H9 (cell line): ENCODE results near the gene SGO2. TPM values are rescaled to one million over a fixed set of nuclear protein-coding genes. Genes with fewer than 3 reads are reported as not detected.

Experiments
- DNase-seq: peaks from one replicate; pipeline ENCODE4 v3.0.0-alpha.2; 2017
- H2AFZ ChIP-seq: one replicate; pipeline ENCODE4 v1.6.1; 2013; ENCODE audit warnings: mild to moderate bottlenecking, low read length, control low read depth, moderate library complexity
- H2AK5ac ChIP-seq: 2 replicates; pipeline ENCODE4 v1.6.1; 2013; ENCODE audit warnings: low read length, control low read depth, mixed read lengths; ENCODE audit not compliant: insufficient read length
- H2BK120ac ChIP-seq: one replicate; pipeline ENCODE4 v1.6.1; 2013; ENCODE audit warnings: low read depth, mild to moderate bottlenecking, low read length, control low read depth, inconsistent platforms; ENCODE audit not compliant: poor library complexity, severe bottlenecking
- H2BK12ac ChIP-seq: 2 replicates; pipeline ENCODE4 v1.6.1; 2013; ENCODE audit warnings: low read length, control low read depth, mixed read lengths, low read depth; ENCODE audit not compliant: insufficient read length
- H2BK15ac ChIP-seq: 2 replicates; pipeline ENCODE4 v1.6.1; 2013; ENCODE audit warnings: low read depth, low read length, control low read depth
- H2BK20ac ChIP-seq: one replicate; pipeline ENCODE4 v1.6.1; 2013; ENCODE audit warnings: low read depth, mild to moderate bottlenecking, low read length, control low read depth, inconsistent platforms; ENCODE audit not compliant: poor library complexity, severe bottlenecking
- H2BK5ac ChIP-seq: 2 replicates; pipeline ENCODE4 v1.6.1; 2013; ENCODE audit warnings: low read length, control low read depth, mixed read lengths; ENCODE audit not compliant: insufficient read length
- H3K14ac ChIP-seq: 2 replicates; pipeline ENCODE4 v1.6.1; 2013; ENCODE audit warnings: low read length, control low read depth; ENCODE audit not compliant: insufficient read depth
- H3K18ac ChIP-seq: 2 replicates; pipeline ENCODE4 v1.6.1; 2013; ENCODE audit warnings: low read depth, mild to moderate bottlenecking, mixed read lengths, low read length, control low read depth; ENCODE audit not compliant: insufficient read length
- H3K23ac ChIP-seq: 2 replicates; pipeline ENCODE4 v1.6.1; 2013; ENCODE audit warnings: low read length, control low read depth, mixed read lengths, low read depth; ENCODE audit not compliant: insufficient read length
- H3K23me2 ChIP-seq: 2 replicates; pipeline ENCODE4 v1.6.1; 2013; ENCODE audit warnings: low read depth, mild to moderate bottlenecking, mixed read lengths, low read length, control low read depth; ENCODE audit not compliant: insufficient read length, poor library complexity, severe bottlenecking
- H3K27ac ChIP-seq: 2 replicates; pipeline ENCODE4 v1.5.1; 2013; ENCODE audit warnings: low read length, control low read depth, mixed read lengths, low read depth; ENCODE audit not compliant: insufficient read length
- H3K27me3 ChIP-seq: 2 replicates; pipeline ENCODE4 v1.6.1; 2013; ENCODE audit warnings: low read length, control low read depth, inconsistent platforms; ENCODE audit not compliant: insufficient read depth
- H3K4ac ChIP-seq: 2 replicates; pipeline ENCODE4 v1.6.1; 2013; ENCODE audit warnings: low read depth, mild to moderate bottlenecking, control low read depth, inconsistent platforms, low read length, moderate library complexity
- H3K4me1 ChIP-seq: 2 replicates; pipeline ENCODE4 v1.6.1; 2013; ENCODE audit warnings: low read length, control low read depth, inconsistent platforms; ENCODE audit not compliant: insufficient read depth
- H3K4me2 ChIP-seq: 2 replicates; pipeline ENCODE4 v1.6.1; 2013; ENCODE audit warnings: low read length, control low read depth, mixed read lengths; ENCODE audit not compliant: insufficient read length, insufficient read depth
- H3K56ac ChIP-seq: 2 replicates; pipeline ENCODE4 v1.6.1; 2013; ENCODE audit warnings: low read depth, mild to moderate bottlenecking, mixed read lengths, low read length, control low read depth; ENCODE audit not compliant: insufficient read length
- H3K79me1 ChIP-seq: 2 replicates; pipeline ENCODE4 v1.6.1; 2013; ENCODE audit warnings: low read depth, mild to moderate bottlenecking, moderate library complexity, low read length, control low read depth, inconsistent platforms; ENCODE audit not compliant: insufficient read depth, poor library complexity, severe bottlenecking
- H3K79me2 ChIP-seq: 2 replicates; pipeline ENCODE4 v1.6.1; 2013; ENCODE audit warnings: low read length, control low read depth, inconsistent platforms; ENCODE audit not compliant: insufficient read depth
- H3K9ac ChIP-seq: 2 replicates; pipeline ENCODE4 v1.6.1; 2013; ENCODE audit warnings: low read length, control low read depth, mixed read lengths; ENCODE audit not compliant: insufficient read length; ENCODE audit errors: extremely low read depth
- H3K9me3 ChIP-seq: one replicate; pipeline ENCODE4 v1.6.1; 2013; ENCODE audit warnings: low read depth, low read length, inconsistent platforms; ENCODE audit not compliant: control insufficient read depth
- H3T11ph ChIP-seq: one replicate; pipeline ENCODE4 v1.6.1; 2013; ENCODE audit warnings: mild to moderate bottlenecking, low read length, control low read depth, inconsistent platforms
- H4K20me1 ChIP-seq: one replicate; pipeline ENCODE4 v1.6.1; 2013; ENCODE audit not compliant: control insufficient read depth, insufficient read length, insufficient read depth
- H4K5ac ChIP-seq: 2 replicates; pipeline ENCODE4 v1.6.1; 2013; ENCODE audit warnings: low read depth, mild to moderate bottlenecking, mixed read lengths, low read length, control low read depth; ENCODE audit not compliant: insufficient read length
- H4K8ac ChIP-seq: replicated peaks from 2 replicates; pipeline ENCODE4 v1.6.1; 2013; ENCODE audit warnings: low read length, control low read depth, mixed read lengths, low read depth; ENCODE audit not compliant: insufficient read length
- H4K91ac ChIP-seq: 2 replicates; pipeline ENCODE4 v1.6.1; 2013; ENCODE audit warnings: low read depth, mild to moderate bottlenecking, moderate library complexity, mixed read lengths, low read length, control low read depth; ENCODE audit not compliant: insufficient read length
- H3K27ac Mint-ChIP-seq, 3 experiments: 2 replicates in 2 of 3; 3 replicates in 1 of 3; pipeline ENCODE4 v1.8.0; 2020 to 2021; ENCODE audit warnings: mixed read lengths in 3 of 3, mild to moderate bottlenecking in 1 of 3, moderate library complexity in 1 of 3
- H3K27me3 Mint-ChIP-seq: 2 replicates; pipeline ENCODE4 v1.8.0; 2021; ENCODE audit warnings: low read depth, mild to moderate bottlenecking, moderate library complexity, mixed read lengths
- H3K36me3 Mint-ChIP-seq, 3 experiments: 2 replicates in 2 of 3; 3 replicates in 1 of 3; pipeline ENCODE4 v1.8.0; 2020 to 2021; ENCODE audit warnings: low read depth in 3 of 3, mixed read lengths in 3 of 3; ENCODE audit not compliant: insufficient read depth in 1 of 3
- H3K4me1 Mint-ChIP-seq, 2 experiments: 2 replicates each; pipeline ENCODE4 v1.8.0; 2020; ENCODE audit warnings: mixed read lengths in 2 of 2
- H3K4me3 Mint-ChIP-seq, 2 experiments: 2 replicates in 1 of 2; 3 replicates in 1 of 2; pipeline ENCODE4 v1.8.0; 2020 to 2021; ENCODE audit warnings: mild to moderate bottlenecking in 2 of 2, mixed read lengths in 2 of 2, moderate library complexity in 1 of 2
- H3K9me3 Mint-ChIP-seq, 2 experiments: 2 replicates in 1 of 2; 3 replicates in 1 of 2; pipeline ENCODE4 v1.8.0; 2020; ENCODE audit warnings: mild to moderate bottlenecking in 2 of 2, mixed read lengths in 2 of 2, moderate library complexity in 1 of 2
- WGBS: extraction: QIAGEN DNeasy Blood & Tissue Kit; methylation state at CpG from one replicate; pipeline ENCODE4 v1.1.7; 2013; ENCODE audit warnings: missing lambda C conversion rate, low lambda C conversion rate, mixed read lengths; ENCODE audit not compliant: insufficient read length; ENCODE audit errors: extremely low coverage; 5-methylcytosine and 5-hydroxymethylcytosine counted together
- total RNA-seq: library from RNA; stranded (reverse); gene quantifications from 2 replicates; pipeline ENCODE4 v1.2.1, GENCODE V29; 2021
- TF ChIP-seq, protein P1 (sequence below): fragments of 200-600 bp; sonication (generic); conservative IDR thresholded peaks from 3 replicates; pipeline ENCODE4 v1.8.0; 2021; ENCODE audit warnings: antibody characterized with exemption, mild to moderate bottlenecking

Gene SGO2
- total RNA-seq, 1 experiment from 2014 or later: 25.6 TPM

GRCh38 chr2:200507179-200507578, 18.8 kb upstream of the SGO2 start:
- Histone ChIP-seq H2BK5ac (no peak overlapping the region), H2BK20ac (no peak overlapping the region), H3K18ac (no peak overlapping the region), H2BK120ac (no peak overlapping the region), H3K23ac (no peak overlapping the region), H4K8ac (no peak overlapping the region), H2AFZ (no peak overlapping the region), H3K14ac (no peak overlapping the region), H4K20me1 (no peaks in the 10 kb centered on the region), H4K91ac (no peak overlapping the region), H3K79me1 (no peaks in the 10 kb centered on the region), H3K4ac (no peak overlapping the region), H3K4me2 (no peak overlapping the region), H3K23me2 (peaks cover 5% of the 10 kb centered on the region), H3K56ac (no peak overlapping the region), H2AK5ac (no peak overlapping the region), H3K27ac (no peak overlapping the region), H4K5ac (no peak overlapping the region), H3K79me2 (no peaks in the 10 kb centered on the region), H3K9ac (no peak overlapping the region), H3T11ph (no peak overlapping the region), H3K4me1 (no peaks in the 10 kb centered on the region; the same call in 1 of the 2 replicates), H3K9me3 (no peaks in the 10 kb centered on the region), H3K27me3 (no peaks in the 10 kb centered on the region), H2BK15ac (no peak overlapping the region), H2BK12ac (no peak overlapping the region)
- Mint-ChIP-seq H3K27me3 (no peaks in the 10 kb centered on the region), H3K4me3 (no peak overlapping the region), H3K9me3 (no peaks in the 10 kb centered on the region; a peak in 1 of 5 replicates), H3K36me3 (peaks cover 3 to 8% (median 4%) of the 10 kb centered on the region in 3 experiments; a peak in 6 of 7 replicates), H3K4me1 (peaks cover 11 to 13% of the 10 kb centered on the region in 2 experiments), H3K27ac (no peak overlapping the region)
- TF ChIP-seq, protein P1, sequence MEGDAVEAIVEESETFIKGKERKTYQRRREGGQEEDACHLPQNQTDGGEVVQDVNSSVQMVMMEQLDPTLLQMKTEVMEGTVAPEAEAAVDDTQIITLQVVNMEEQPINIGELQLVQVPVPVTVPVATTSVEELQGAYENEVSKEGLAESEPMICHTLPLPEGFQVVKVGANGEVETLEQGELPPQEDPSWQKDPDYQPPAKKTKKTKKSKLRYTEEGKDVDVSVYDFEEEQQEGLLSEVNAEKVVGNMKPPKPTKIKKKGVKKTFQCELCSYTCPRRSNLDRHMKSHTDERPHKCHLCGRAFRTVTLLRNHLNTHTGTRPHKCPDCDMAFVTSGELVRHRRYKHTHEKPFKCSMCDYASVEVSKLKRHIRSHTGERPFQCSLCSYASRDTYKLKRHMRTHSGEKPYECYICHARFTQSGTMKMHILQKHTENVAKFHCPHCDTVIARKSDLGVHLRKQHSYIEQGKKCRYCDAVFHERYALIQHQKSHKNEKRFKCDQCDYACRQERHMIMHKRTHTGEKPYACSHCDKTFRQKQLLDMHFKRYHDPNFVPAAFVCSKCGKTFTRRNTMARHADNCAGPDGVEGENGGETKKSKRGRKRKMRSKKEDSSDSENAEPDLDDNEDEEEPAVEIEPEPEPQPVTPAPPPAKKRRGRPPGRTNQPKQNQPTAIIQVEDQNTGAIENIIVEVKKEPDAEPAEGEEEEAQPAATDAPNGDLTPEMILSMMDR: no peak
- WGBS: 100% methylated on average over 1 of the region's 2 CpGs
- DNase-seq: no peak
